A549 (cell line): ENCODE data around the gene ANKRD17.

ENCODE experiments used
- JUNB ChIP-seq: fragments of >200 bp; sonication (Bioruptor Twin); formaldehyde crosslinking; IDR thresholded peaks from 2 replicates; pipeline ENCODE4 v1.6.1; 2016
- RFX5 ChIP-seq: fragments of 450-650 bp; IDR thresholded peaks from 2 replicates; pipeline ENCODE4 v1.7.1; 2014; ENCODE audit warnings: antibody characterized with exemption, mild to moderate bottlenecking, moderate library complexity

DNA sequence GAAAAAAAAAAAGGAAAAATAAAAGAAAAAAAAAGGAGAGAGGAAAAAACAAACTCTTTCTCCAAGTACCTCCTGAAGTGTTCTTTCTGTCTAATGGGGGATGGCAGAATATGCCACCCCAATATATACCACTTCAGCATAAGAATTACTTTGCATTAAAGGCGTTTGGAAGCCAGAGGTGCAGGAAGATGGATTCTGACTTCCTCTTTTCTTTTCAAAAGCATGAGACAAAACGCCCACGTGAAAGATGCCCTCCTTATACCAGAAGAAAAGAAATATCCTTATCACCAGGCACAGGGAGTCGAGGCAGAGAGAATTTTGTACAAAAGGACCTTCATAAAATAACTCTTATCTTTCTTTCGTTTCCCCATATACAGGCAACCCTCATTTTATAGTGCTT, 230.0 kb downstream of the ANKRD17 start:
- no peak for TF ChIP-seq JUNB
- TF ChIP-seq RFX5, result no peak
